Naive thymus-derived CD4-positive, alpha-beta T cell (primary cell): ENCODE results near the gene ZMIZ2. TPM values are rescaled to one million over a fixed set of nuclear protein-coding genes. Genes with fewer than 3 reads are reported as not detected.

ENCODE experiments used
- ATAC-seq: fragments of 150-1000 bp; cut with Tn5 transposase; 2 replicates; pipeline ENCODE4 v1.10.0; 2021; ENCODE audit warnings: mild to moderate bottlenecking, moderate library complexity
- CTCF ChIA-PET: fragments of 350-600 bp; sonication (Branson Sonifier 250); formaldehyde crosslinking; loops from one replicate; lab custom pipeline; 2021; ENCODE audit warnings: antibody characterized with exemption; lab: Charles Lee
- POLR2A ChIA-PET: fragments of 350-600 bp; sonication (Branson Sonifier 250); formaldehyde crosslinking; loops from one replicate; lab custom pipeline; 2021; ENCODE audit warnings: antibody characterized with exemption, inconsistent platforms; lab: Charles Lee
- DNase-seq, 9 donors: peaks; one replicate each; pipeline versions ENCODE4 v3.0.0 to v3.0.0-alpha.2; 2020 to 2022; ENCODE audit warnings: mixed read lengths in 1 of 9
- H3K27ac ChIP-seq: one replicate; pipeline ENCODE4 v1.7.0; 2013; ENCODE audit warnings: mild to moderate bottlenecking, low read depth, low read length, moderate library complexity
- H3K27me3 ChIP-seq, 2 donors: one replicate each; pipeline ENCODE4 v1.7.0; 2013; ENCODE audit warnings: low read length in 2 of 2, mild to moderate bottlenecking in 2 of 2, moderate library complexity in 2 of 2; ENCODE audit not compliant: control insufficient read depth in 2 of 2, insufficient read depth in 2 of 2
- H3K36me3 ChIP-seq, 3 experiments: 1 replicate in 2 of 3; 2 replicates in 1 of 3; pipeline ENCODE4 v1.7.0; 2013; ENCODE audit warnings: low read length in 3 of 3, mild to moderate bottlenecking in 3 of 3, moderate library complexity in 1 of 3; ENCODE audit not compliant: insufficient read depth in 3 of 3, control insufficient read depth in 2 of 3
- H3K4me1 ChIP-seq, 2 donors: one replicate each; pipeline ENCODE4 v1.7.0; 2013; ENCODE audit warnings: low read length in 2 of 2, mild to moderate bottlenecking in 2 of 2, moderate library complexity in 1 of 2; ENCODE audit not compliant: control insufficient read depth in 2 of 2, insufficient read depth in 2 of 2
- H3K4me3 ChIP-seq: 2 replicates; pipeline ENCODE4 v1.7.0; 2013; ENCODE audit warnings: mild to moderate bottlenecking, low read length
- H3K9me3 ChIP-seq, 3 experiments: 1 replicate in 2 of 3; 2 replicates in 1 of 3; pipeline ENCODE4 v1.7.0; 2013; ENCODE audit warnings: low read length in 3 of 3; ENCODE audit not compliant: control insufficient read depth in 2 of 3
- H3K27ac Mint-ChIP-seq, 9 donors: one replicate each; pipeline ENCODE4 v1.8.0; 2020 to 2022; ENCODE audit warnings: mixed read lengths in 9 of 9, mild to moderate bottlenecking in 8 of 9, moderate library complexity in 5 of 9, inconsistent platforms in 2 of 9
- H3K27me3 Mint-ChIP-seq, 5 donors: one replicate each; pipeline ENCODE4 v1.8.0; 2021 to 2022; ENCODE audit warnings: mixed read lengths in 5 of 5, mild to moderate bottlenecking in 1 of 5
- H3K36me3 Mint-ChIP-seq, 5 donors: one replicate each; pipeline ENCODE4 v1.8.0; 2020 to 2022; ENCODE audit warnings: mixed read lengths in 5 of 5, mild to moderate bottlenecking in 3 of 5, inconsistent platforms in 1 of 5
- H3K4me1 Mint-ChIP-seq, 7 donors: one replicate each; pipeline ENCODE4 v1.8.0; 2020 to 2022; ENCODE audit warnings: mixed read lengths in 7 of 7, mild to moderate bottlenecking in 3 of 7, inconsistent platforms in 1 of 7
- H3K4me3 Mint-ChIP-seq, 10 donors: one replicate each; pipeline ENCODE4 v1.8.0; 2020 to 2022; ENCODE audit warnings: mild to moderate bottlenecking in 10 of 10, mixed read lengths in 10 of 10, moderate library complexity in 6 of 10, inconsistent platforms in 2 of 10
- H3K9me3 Mint-ChIP-seq, 11 donors: one replicate each; pipeline ENCODE4 v1.8.0; 2020 to 2022; ENCODE audit warnings: mixed read lengths in 11 of 11, mild to moderate bottlenecking in 4 of 11, inconsistent platforms in 1 of 11, moderate library complexity in 1 of 11
- intact Hi-C, 2 donors: fragments of 100-400 bp; cut with micrococcal nuclease; formaldehyde crosslinking; loops; one replicate each; pipeline ENCODE4 v1.15.1; 2023
- polyA plus RNA-seq, 2 donors: library from polyadenylated mRNA; unstranded; fragments of 300-500 nt; fragmentation: Illumina TruSeq; gene quantifications; one replicate each; pipeline ENCODE4 v1.2.3, GENCODE V29; 2021
- total RNA-seq, 6 experiments: library from RNA in 5 of 6; stranded (reverse) in 5 of 6; gene quantifications; 1 replicate in 5 of 6; 2 replicates in 1 of 6; pipeline ENCODE4 v1.2.3 and lab custom pipeline; 2021 to 2026

Gene ZMIZ2
- total and polyA plus RNA-seq, 7 experiments from 2014 or later, result 4.4 to 187 (median 143) TPM

GRCh38 chr7:44757311-44757710 is 8.7 kb downstream of the ZMIZ2 start:
- no peak for DNase-seq
- Histone ChIP-seq H3K27ac (no peak overlapping the region), H3K27me3 (no peaks in the 10 kb centered on the region), H3K9me3 (no peaks in the 10 kb centered on the region), H3K36me3 (peaks cover 5 to 58% (median 15%) of the 10 kb centered on the region in 3 experiments), H3K4me1 (peaks cover 10 to 20% of the 10 kb centered on the region in 2 donors), H3K4me3 (no peak overlapping the region)
- peaks cover 4 to 27% (median 21%) of the 10 kb centered on the region in 7 donors for H3K4me1 Mint-ChIP-seq
- CTCF ChIA-PET, result no interaction called here
- intact Hi-C loops, result no loop called here
- POLR2A ChIA-PET, result no interaction called here
- no peaks in the 10 kb centered on the region for H3K27me3 Mint-ChIP-seq
- no peak overlapping the region for H3K4me3 Mint-ChIP-seq
- no peaks in the 10 kb centered on the region for H3K9me3 Mint-ChIP-seq
- no peak for ATAC-seq
- peaks cover 0 to 13% (median 4%) of the 10 kb centered on the region in 5 donors for H3K36me3 Mint-ChIP-seq
- no peak overlapping the region for H3K27ac Mint-ChIP-seq

DNA sequence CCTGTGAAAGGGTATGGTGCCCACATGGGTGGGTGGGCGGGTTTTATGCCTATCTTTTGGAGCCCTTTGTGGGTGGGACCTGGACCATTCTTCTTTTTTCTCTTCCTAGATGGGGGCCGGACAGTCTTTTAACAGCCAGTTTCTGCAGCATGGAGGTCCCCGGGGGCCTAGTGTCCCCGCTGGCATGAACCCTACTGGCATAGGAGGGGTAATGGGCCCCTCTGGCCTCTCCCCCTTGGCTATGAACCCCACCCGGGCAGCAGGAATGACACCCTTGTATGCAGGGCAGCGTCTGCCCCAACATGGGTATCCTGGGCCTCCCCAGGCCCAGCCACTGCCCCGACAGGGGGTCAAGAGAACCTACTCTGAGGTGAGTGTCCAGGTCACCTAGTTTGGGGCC is 9.1 kb downstream of the ZMIZ2 start:
- no peak for ATAC-seq
- H3K4me1 ChIP-seq, result peaks cover 10 to 20% of the 10 kb centered on the region in 2 donors
- POLR2A ChIA-PET, result interaction anchor here (0.6 kb wide), 1 partner anchor 62 kb away, joined by 4 read pairs; no protein-coding TSS in a partner anchor
- no peaks in the 10 kb centered on the region for H3K27me3 ChIP-seq
- H3K36me3 Mint-ChIP-seq, result peaks cover 0 to 12% (median 5%) of the 10 kb centered on the region in 5 donors
- H3K27me3 Mint-ChIP-seq, result no peaks in the 10 kb centered on the region
- CTCF ChIA-PET, result no interaction called here
- peak overlapping the region; percentile 29 for H3K27ac ChIP-seq
- no peaks in the 10 kb centered on the region for H3K9me3 ChIP-seq
- peaks cover 5 to 62% (median 15%) of the 10 kb centered on the region in 3 experiments for H3K36me3 ChIP-seq
- DNase-seq, result no peak
- no peak overlapping the region for H3K4me3 Mint-ChIP-seq
- intact Hi-C loops, result no loop called here
- H3K27ac Mint-ChIP-seq, result no peak overlapping the region
- no peak overlapping the region for H3K4me3 ChIP-seq
- H3K9me3 Mint-ChIP-seq, result no peaks in the 10 kb centered on the region
- peaks cover under 1 to 23% (median 17%) of the 10 kb centered on the region in 7 donors for H3K4me1 Mint-ChIP-seq

DNA sequence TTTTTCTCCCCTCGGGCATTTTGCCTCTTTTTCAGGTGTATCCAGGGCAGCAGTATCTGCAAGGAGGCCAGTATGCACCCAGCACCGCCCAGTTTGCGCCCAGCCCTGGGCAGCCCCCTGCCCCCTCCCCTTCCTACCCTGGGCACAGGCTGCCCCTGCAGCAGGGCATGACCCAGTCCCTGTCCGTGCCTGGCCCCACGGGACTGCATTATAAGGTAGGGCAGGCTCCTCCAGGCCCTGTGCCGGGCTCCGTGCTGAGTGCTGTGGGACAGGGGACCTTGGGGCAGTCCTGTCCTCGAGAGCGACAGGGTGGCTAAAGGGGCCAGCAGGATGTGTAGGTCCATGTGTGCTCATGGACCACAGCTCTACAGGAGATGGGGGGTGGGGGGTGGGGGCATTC is 10.6 kb downstream of the ZMIZ2 start:
- Histone ChIP-seq H3K27ac (no peak overlapping the region), H3K27me3 (no peaks in the 10 kb centered on the region), H3K36me3 (peaks cover 5 to 77% (median 18%) of the 10 kb centered on the region in 3 experiments), H3K9me3 (no peaks in the 10 kb centered on the region), H3K4me3 (no peak overlapping the region), H3K4me1 (peaks cover 10 to 16% of the 10 kb centered on the region in 2 donors)
- ChIA-PET POLR2A (interaction anchor here (1.1 kb wide), 1 partner anchor 15 kb away, joined by 3 read pairs; no protein-coding TSS in a partner anchor), CTCF (no interaction called here)
- DNase-seq, result no peak
- H3K9me3 Mint-ChIP-seq, result no peaks in the 10 kb centered on the region
- intact Hi-C loops, result no loop called here
- H3K27me3 Mint-ChIP-seq, result no peaks in the 10 kb centered on the region
- peaks cover 0 to 20% (median 9%) of the 10 kb centered on the region in 5 donors for H3K36me3 Mint-ChIP-seq
- ATAC-seq, result no peak
- no peak overlapping the region for H3K4me3 Mint-ChIP-seq
- peaks cover 0 to 10% (median 8%) of the 10 kb centered on the region in 7 donors for H3K4me1 Mint-ChIP-seq
- peak overlapping the region in 1 of 9 donors; percentile 76 for H3K27ac Mint-ChIP-seq

DNA sequence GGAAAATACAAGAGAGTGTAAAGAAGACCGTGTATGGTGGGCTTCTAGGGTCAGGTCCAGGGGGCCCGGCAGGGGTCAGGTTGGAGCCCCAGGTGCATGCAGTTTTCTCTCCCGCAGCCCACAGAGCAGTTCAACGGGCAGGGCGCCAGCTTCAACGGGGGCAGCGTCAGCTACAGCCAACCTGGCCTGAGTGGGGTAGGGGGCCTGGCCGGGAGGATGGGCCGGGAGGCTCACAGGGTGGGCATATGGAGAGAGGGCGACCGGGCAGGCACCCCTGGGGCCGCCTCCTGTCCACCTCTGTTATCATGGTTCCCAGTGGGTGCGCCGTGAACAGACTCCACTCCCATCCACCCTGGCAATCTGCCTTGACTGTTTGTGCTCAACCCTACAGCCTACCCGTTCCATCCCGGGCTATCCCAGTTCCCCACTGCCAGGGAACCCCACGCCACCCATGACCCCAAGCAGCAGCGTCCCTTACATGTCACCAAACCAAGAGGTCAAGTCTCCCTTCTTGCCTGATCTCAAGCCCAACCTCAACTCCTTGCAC is 11.5 kb downstream of the ZMIZ2 start:
- Histone ChIP-seq H3K27me3 (no peaks in the 10 kb centered on the region), H3K4me1 (peaks cover 4 to 8% of the 10 kb centered on the region in 2 donors), H3K27ac (no peak overlapping the region), H3K9me3 (no peaks in the 10 kb centered on the region), H3K4me3 (no peak overlapping the region), H3K36me3 (peaks cover 5 to 86% (median 26%) of the 10 kb centered on the region in 3 experiments)
- CTCF ChIA-PET, result no interaction called here
- H3K27ac Mint-ChIP-seq, result peak overlapping the region in 2 of 9 donors; percentile 28 to 76
- no peak for ATAC-seq
- POLR2A ChIA-PET, result interaction anchor here (0.7 to 1.1 kb wide), 2 partner anchors 14 to 679 kb away, joined by 3 read pairs; no protein-coding TSS in a partner anchor
- DNase-seq, result no peak
- no peaks in the 10 kb centered on the region for H3K27me3 Mint-ChIP-seq
- H3K36me3 Mint-ChIP-seq, result peaks cover 0 to 25% (median 9%) of the 10 kb centered on the region in 5 donors
- H3K9me3 Mint-ChIP-seq, result no peaks in the 10 kb centered on the region
- peaks cover 0 to 2% (median 1%) of the 10 kb centered on the region in 7 donors for H3K4me1 Mint-ChIP-seq
- no peak overlapping the region for H3K4me3 Mint-ChIP-seq
- intact Hi-C loops, result no loop called here

GRCh38 chr7:44761207-44762161 is 12.8 kb downstream of the ZMIZ2 start:
- Histone ChIP-seq H3K36me3 (peaks cover 5 to 92% (median 27%) of the 10 kb centered on the region in 3 experiments), H3K4me3 (no peak overlapping the region), H3K4me1 (no peaks in the 10 kb centered on the region), H3K27me3 (no peaks in the 10 kb centered on the region), H3K9me3 (no peaks in the 10 kb centered on the region), H3K27ac (no peak overlapping the region)
- Mint-ChIP-seq H3K4me1 (no peaks in the 10 kb centered on the region), H3K27ac (no peak overlapping the region), H3K27me3 (no peaks in the 10 kb centered on the region), H3K4me3 (no peak overlapping the region), H3K9me3 (no peaks in the 10 kb centered on the region), H3K36me3 (peaks cover 0 to 28% (median 9%) of the 10 kb centered on the region in 5 donors)
- ATAC-seq (no peak), DNase-seq (no peak)
- ChIA-PET POLR2A (interaction anchor here (0.6 to 2.0 kb wide), 2 partner anchors 12 to 175 kb away, joined by 3 to 5 read pairs; no protein-coding TSS in a partner anchor), CTCF (interaction anchor here (0.6 kb wide), 1 partner anchor 301 kb away, joined by 5 read pairs; no protein-coding TSS in a partner anchor)
- intact Hi-C loops, result no loop called here

GRCh38 chr7:44762300-44762699 is 13.7 kb downstream of the ZMIZ2 start:
- Mint-ChIP-seq H3K4me1 (peaks cover 0 to 4% (median 0%) of the 10 kb centered on the region in 7 donors), H3K36me3 (peaks cover 0 to 31% (median 9%) of the 10 kb centered on the region in 5 donors), H3K27me3 (no peaks in the 10 kb centered on the region), H3K27ac (peak overlapping the region in 2 of 9 donors; percentile 59 to 85), H3K4me3 (no peak overlapping the region), H3K9me3 (no peaks in the 10 kb centered on the region)
- Histone ChIP-seq H3K36me3 (peaks cover 5 to 92% (median 33%) of the 10 kb centered on the region in 3 experiments), H3K9me3 (no peaks in the 10 kb centered on the region), H3K27ac (no peak overlapping the region), H3K4me1 (no peaks in the 10 kb centered on the region), H3K4me3 (no peak overlapping the region), H3K27me3 (no peaks in the 10 kb centered on the region)
- DNase-seq, result no peak
- ChIA-PET POLR2A (interaction anchor here (0.5 to 2.0 kb wide), 2 partner anchors 13 to 31 kb away, joined by 3 to 5 read pairs; no protein-coding TSS in a partner anchor), CTCF (no interaction called here)
- intact Hi-C loops, result no loop called here
- ATAC-seq, result no peak
